CD4-positive, alpha-beta T cell treated with Interleukin-2 at 100 ng/mL for 4 hours (primary cell): Measurements from ENCODE around the gene JMJD1C.
"Not testable (repeated sequence)": the region's sequence is repeated elsewhere in the genome, so short reads cannot be mapped to it uniquely, and the experiment has no call there.

Source experiments
- DNase-seq: peaks from one replicate; pipeline ENCODE4 v3.0.0-alpha.2; 2020; ENCODE audit warnings: low spot score

Gene JMJD1C

DNA sequence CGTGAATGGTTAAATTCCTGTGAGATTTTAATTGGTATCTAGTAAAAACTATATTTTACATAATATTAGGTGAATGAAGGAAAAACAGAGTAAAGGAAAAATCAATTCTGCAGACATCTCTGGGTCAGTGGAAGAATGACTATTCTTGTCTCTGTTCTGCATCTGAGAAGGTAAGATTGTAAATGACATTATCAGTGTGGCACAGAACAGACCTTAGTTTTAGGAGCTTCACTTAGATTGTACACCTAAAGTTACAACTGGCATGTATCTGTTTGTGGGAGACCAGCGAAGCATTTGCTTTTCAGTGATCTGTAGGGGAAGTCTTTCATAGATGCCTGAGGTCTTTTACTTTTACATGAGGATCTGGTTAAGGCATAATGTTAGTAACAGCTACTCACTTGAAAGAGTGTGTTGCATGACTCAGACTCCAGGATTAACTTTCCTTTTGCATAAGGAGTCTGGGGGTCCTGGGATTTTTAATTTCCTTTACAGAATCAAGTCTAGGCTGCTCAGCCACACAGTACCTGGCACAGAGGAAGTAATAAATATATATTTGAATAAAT lies 56.2 kb downstream of the JMJD1C start:
- no peak for DNase-seq

DNA sequence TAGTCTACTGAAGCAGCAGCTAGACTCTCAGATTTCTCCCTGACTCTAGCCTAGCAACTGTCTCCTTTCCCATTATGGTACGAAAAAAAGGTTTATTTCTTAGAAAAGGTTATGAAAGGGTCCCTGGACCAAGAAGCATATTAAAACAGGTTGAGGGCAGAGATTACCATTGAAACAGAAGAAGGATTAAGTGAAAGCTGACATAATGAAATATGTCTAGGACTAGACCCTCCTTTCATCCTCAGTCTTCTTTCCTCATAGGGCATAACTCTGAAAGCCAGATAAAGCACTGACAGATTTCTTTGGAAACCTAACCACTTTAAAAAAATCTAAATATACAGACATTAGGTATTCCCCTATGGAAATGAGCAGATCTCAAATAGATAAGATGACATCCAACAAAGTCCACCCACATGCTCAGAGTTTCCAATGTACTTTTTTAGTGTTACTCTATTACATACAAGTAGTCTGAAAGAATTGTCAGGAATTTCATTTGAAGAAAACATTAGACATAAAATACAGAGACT lies 58.6 kb downstream of the JMJD1C start:
- no peak for DNase-seq

DNA sequence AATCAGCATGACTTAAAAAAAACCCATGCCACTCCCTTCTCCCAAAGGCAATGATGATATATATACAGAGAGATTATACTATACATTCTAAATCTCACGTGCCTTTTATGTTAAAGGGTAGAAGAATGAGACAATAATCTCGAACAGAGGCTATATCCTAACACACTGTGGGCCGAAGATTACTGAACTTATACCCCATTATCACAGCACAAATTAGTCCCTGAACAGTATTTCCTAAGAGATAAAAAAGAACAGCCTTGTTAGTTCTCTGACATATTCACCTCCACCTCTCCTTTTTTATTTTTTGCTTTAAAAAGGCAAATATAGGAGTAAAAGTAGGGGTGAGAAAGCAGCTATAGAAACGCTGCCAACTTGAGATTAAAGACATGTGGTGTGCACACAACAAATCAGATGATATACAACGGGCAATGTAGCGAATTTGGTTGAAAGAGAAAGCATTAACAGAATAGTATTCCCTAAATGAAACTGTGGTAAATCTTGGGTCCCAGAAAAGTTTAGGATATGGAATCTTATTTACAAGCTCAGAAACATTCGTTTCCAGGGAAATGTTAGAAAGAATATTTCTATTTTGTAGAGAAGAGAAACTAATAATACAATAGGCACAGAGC lies 69.5 kb downstream of the JMJD1C start:
- no peak for DNase-seq

DNA sequence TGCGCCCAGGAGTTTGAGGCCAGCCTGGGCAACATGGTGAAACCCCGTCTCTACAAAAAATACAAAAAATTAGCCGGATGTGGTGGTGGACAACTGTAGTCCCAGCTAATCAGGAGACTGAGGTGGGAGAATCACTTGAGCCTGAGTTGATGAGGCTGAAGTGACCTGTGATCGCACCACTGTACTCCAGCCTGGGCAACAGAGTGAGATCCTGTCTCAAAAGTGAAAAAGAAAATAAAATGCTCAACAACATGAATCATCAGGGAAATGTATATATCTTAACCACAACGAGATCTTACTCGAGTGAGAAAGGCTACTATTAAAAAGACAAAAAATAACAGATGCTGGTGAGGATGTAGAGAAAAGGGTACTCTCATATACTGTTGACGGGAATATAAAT lies 72.7 kb downstream of the JMJD1C start:
- no peak for DNase-seq

DNA sequence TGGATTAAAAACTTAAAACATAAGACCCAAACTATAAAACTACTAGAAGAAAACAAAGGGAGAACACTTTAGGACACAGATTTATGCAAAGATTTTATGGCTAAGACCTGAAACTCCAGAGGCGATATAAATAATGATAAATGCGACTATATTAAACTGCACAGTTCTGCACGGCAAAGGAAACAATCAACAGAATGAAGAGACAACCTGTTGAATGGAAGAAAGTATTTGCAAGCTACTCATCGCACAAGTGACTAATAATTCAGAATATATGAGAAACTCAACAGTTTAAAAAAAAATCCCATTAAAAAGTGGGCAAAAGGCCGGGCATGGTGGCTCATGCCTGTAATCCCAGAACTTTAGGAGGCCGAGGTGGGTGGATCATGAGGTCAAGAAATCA lies 73.6 kb downstream of the JMJD1C start:
- DNase-seq: no peak

DNA sequence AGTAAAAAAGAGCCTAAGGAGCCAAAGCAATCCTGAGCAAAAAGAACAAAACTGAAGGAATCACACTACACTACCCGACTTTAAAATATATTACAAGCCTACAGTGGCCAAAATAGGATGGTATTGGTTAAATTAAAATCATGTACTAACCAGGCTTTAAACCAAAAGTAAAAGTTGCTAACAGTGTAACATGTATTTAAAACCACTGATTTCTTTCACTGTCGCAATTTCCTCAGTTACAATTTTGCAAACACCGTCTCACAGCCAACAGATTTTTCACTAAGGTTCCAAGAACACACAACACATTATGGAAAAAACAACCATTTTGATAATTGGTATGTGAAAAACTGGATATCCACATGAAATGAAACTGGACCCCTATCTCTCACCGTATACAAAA lies 74.0 kb downstream of the JMJD1C start:
- DNase-seq: no peak

DNA sequence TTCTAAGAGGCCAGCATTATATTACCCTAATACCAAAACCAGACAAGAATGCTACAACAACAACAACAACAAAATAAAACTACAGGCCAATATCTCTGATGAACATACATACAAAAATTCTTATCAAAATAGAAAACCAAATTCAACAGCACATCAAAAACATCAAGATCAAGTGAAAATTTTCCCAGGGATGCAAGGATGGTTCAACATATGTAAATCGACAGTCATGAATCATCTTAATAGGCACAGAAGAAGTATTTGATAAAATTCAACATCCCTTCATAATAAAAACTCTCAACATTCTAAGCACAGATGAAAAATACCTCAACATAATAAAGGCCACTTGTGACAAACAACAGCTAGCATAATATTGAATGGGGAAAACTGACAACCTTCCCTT lies 75.3 kb downstream of the JMJD1C start:
- DNase-seq: no peak

DNA sequence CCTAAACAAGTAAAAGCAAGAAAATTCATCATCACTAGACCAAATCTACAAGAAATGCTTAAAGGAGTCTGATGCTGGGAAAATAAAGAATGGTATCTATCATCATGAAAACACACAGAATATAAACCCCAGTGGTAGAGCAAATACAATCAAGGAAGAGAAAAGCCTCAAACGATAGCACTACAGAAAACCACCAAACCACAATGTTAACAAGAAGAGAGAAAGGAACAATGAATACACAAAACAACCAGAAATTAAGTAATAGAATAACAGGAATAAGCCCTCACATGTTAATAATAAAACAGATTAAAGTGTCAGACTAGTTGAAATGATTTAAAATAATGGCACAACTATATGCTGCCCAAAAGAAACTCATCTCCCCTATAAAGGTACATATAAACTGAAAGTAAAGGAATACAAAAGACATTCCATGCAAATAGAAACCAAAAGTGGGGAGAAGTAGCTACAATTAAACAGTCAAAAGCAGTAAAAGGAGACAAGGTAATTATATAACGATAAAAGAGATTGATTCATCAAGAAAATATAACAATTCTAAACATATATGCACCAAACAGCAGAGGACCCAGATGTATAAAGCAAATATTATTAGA lies 77.3 kb downstream of the JMJD1C start:
- DNase-seq: peak; percentile 36

DNA sequence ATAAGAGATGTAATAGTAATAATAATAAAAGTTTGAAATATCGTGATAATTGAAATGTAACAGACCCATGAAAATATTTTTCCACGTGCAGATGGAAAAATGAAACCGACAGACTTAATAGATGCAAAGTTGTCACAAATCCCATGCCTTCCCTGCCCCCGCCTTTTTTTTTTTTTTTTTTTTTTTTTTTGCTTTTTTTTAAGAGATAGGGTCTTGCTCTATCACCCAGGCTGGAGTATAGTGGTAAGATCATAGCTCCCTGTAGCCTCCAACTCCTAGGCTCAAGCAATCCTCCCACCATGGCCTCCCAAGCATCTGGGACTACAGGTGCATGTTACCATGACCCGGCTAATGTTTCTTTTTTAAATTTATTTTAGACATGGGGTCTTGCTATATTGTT lies 80.5 kb downstream of the JMJD1C start:
- no peak for DNase-seq

DNA sequence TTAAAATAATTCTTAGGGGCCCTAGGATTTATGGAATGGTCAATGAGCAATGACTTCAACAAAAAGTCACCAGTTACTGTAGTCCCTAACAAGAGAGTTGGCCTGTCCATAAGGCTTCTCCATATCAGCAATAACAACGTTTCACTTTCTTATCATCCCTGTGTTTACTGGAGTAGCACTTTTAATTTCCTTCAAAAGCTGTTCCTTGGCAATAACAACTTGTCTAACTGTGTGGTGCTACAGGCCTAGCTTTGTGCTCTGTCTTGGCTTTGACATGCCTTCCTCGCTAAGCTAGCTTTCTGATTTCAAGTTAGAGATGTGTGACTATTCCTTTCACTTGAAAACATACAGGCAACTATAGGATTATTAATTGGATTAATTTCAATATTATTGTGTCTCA lies 81.1 kb downstream of the JMJD1C start:
- DNase-seq: no peak

DNA sequence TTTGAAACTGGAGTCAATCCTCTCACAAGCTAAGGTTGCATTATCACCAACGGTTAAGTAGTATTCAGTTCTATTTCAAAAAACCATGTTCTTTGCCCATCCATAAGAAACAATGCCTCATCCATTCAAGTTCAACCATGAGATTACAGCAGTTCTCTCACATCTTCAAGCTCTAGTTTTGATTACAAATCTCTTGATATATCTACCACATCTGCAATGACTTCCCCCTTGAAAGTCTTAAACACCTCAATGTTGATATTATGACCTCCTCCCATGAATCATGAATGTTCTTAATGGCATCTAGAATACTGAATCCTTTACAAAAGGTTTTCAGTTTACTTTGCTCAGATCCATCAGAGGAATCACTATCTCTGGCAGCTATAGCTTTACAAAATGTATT lies 81.8 kb downstream of the JMJD1C start:
- DNase-seq: no peak

DNA sequence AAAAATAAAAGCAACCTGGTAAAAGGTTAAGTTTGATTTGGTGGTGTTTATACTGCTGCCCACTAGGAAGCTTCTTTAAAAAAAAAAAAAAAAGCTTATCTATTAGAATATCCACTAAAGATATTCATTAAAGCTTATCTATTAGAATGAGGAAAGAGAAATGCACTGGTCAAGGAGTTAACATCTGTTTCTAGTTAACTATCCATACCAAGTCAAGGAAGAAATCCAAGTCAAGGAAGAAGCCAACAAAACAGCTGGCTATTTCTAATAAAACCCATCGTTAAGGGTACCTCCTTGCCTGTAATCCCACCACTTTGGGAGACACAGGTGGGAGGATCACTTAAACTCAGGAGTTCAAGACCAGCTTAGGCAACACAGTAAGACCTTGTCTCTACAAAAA lies 82.6 kb downstream of the JMJD1C start:
- DNase-seq: no peak

DNA sequence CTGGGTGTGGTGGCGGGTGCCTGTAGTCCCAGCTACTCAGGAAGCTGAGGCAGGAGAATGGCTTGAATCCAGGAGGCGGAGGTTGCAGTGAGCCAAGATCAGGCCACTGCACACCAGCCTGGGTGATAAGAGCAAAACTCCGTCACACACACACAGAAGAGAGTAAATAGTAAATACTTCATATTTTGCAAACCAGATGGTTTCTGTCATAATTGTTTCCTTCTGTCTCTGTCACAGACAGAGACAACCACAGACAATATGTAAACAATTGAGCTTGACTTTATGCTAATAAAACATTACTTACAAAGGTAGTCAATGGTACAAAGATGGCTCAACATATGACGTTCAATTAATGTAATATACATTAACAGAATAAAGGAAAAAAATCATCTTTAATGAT lies 83.7 kb downstream of the JMJD1C start:
- no peak for DNase-seq

DNA sequence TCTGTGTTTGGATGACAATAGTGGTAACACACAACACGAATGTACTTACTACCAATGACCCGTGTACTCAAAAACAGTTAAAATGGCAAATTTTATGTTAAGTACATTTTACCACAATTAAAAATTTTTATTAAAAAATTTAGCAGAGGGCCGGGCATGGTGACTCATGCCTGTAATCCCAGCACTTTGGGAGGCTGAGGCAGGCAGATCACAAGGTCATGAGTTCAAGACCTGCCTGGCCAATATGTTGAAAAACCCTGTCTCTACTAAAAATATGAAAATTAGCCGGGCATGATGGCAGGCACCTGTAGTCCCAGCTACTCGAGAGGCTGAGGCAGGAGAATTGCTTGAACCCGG lies 88.5 kb downstream of the JMJD1C start:
- DNase-seq: not testable (repeated sequence)

DNA sequence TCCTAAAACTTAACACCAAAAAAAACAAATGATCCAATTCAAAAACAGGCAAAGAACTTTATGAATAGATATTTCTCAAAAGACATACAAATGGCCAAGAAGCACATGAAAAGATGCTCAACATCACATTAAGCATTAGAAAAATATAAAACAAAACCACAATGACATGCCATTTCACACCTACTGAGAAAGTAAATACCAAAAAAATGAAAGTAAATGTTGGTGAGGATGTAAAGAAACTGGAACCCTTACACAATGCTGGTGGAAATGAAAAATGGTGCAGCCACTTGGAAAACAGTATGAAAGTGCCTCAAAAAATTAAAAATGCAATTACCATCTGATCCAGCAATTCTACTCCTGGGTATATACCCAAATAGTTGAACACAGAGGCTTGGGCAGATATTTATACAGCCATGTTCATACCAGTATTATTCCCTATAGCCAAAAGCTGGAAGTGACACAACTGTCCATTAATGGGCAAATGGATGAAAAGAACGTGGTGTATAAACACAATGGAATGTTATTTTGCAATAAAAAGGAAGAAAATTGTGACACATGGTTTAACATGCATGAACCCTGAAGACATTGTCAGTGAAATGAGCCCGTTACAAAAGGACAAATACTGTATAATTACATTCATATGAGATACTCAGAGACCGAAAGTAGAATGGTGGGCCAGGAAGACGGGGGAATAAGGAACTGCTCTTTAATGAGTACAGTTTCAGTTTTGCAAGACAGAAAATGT lies 89.0 kb downstream of the JMJD1C start:
- DNase-seq: no peak

DNA sequence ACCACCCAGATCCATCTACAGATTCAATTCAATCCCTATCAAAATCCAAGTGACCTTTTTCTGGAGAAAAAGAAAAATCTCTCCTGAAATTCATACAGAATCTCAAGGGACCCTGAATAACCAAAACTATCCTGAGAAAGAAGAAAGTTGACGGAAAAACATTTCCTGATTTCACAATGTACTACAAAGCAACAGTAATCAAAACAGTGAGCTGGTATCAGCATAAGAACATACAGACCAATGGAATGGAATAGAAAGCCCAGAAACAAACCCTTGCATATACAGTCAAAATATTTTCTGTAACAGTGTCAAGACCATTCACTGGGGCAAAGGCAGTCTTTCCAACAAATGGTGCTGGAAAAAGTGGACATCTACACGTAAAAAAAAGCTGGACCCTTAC lies 89.9 kb downstream of the JMJD1C start:
- DNase-seq: no peak

DNA sequence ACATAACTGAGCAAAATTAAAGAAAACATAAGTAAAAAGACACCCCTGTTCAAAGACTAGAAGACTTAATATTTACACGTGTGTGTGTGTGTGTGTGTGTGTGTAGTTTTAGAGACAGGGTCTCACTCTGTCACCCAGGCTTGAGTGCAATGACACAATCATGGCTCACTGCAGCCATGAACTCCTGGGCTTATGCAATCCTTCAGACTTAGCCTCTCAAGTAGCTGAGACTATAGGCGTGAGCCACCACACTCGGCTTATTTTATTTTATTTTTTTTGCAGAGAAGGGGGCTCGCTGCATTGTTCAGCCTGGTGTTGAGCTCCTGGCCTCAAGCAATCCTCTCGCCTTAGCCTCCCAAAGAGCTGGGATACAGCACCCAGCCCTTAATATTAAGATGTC lies 90.3 kb downstream of the JMJD1C start:
- no peak for DNase-seq

DNA sequence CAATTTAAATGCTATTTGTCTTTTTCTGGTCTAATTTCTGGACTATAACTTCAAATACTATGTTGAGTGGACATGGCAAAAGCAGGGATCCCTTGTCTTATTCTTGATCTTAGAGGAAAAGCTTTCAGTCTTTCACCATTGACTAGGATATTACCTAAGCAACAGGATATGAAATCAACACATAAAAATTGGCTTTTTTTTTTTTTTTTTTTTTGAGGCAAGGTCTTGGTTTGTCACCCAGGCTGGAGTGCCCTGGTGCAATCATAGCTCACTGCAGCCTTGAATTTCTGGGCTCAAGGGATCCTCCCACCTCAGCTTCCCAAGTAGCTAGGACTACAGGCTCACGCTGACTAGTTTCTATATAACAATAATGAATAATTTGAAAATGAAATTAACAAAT lies 90.8 kb downstream of the JMJD1C start:
- no peak for DNase-seq

DNA sequence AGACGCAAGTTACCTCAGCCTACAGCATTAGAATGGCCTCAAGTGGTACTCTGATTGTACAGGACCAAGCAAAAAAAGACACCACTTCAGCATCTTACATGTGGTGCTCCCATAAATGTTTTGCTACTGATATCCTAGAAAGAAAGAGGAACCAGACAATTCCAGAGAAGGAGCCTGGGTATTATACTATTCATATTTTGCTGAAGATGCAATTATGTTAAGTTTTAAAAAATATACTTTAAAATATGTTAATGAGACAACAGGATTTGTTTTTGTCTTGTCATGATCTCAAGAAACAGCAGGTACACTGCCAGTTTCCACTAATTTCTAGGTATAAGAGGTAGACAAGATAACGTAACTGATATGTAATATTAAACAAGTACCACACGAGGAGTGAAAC lies 92.6 kb downstream of the JMJD1C start:
- no peak for DNase-seq

DNA sequence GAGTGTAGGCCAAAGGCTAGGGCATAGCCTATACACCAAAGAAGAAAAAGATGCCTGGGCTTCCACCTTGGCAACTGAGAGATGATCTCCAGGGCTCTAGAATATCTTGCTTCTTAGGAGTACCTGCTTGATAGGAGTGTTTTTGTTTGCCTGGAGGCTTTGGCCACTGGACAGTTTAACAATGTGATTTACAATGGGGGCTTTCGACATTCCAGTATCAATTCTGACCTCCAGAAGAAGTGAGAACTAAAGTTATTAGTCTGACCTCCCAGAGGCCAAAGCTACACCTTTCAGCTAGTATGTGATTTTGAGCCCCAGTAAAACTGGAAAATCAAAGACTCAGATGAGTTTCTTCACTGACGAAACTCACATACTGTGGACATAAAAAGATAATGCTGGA lies 96.1 kb downstream of the JMJD1C start:
- DNase-seq: no peak

DNA sequence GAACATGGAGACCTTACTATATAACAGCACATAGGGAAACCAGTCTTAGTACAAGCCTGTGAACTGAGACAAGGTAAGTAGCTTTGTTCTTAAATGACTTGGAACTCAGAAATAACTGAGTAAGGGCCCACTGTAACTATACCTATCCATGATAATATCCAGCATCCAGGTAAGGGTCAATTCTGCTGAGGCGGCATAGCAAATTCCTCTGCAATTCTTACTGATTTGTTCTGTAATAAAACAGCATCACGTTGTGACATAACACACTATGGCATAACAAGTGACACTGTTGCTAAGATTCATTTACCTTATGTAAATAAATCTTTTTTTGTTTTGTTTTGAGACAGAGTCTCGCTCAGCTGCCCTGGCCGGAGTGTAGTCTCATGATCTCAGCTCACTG lies 97.4 kb downstream of the JMJD1C start:
- DNase-seq: no peak

DNA sequence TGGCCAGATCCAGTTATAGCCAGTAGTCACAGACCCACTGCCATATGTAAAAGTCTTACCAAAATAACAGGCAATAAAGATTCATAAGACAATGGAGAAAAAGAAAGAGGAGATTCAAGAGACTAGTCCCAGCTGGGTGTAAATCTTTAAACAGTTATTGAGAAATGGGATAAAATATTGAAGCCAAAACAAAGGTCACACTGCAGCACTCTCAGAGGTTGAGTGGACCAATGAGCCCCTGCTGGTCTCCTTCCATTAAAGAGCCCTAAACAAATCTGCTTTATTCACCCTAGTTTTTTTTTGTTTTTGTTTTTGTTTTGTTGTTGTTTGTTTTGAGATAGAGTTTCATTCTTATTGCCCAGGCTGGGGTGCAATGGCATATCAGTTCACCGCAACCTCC lies 98.8 kb downstream of the JMJD1C start:
- no peak for DNase-seq
